Colonic mucosa (tissue), 4 donors: ENCODE results near the gene CASQ2. TPM values are rescaled to one million over a fixed set of nuclear protein-coding genes. Genes with fewer than 3 reads are reported as not detected.

Experiments used
- DNase-seq: peaks from one replicate; pipeline ENCODE4 v3.0.0-alpha.2; 2020
- H3K27ac ChIP-seq: fragments of 200-600 bp; one replicate; pipeline ENCODE4 v1.8.0; 2021
- H3K27me3 ChIP-seq: fragments of 200-600 bp; one replicate; pipeline ENCODE4 v1.8.0; 2021
- H3K36me3 ChIP-seq: fragments of 200-600 bp; one replicate; pipeline ENCODE4 v1.8.0; 2021
- H3K4me1 ChIP-seq: fragments of 200-600 bp; one replicate; pipeline ENCODE4 v1.8.0; 2021; ENCODE audit warnings: mild to moderate bottlenecking
- H3K4me3 ChIP-seq: fragments of 200-600 bp; one replicate; pipeline ENCODE4 v1.8.0; 2021
- H3K9ac ChIP-seq, 2 donors: one replicate each; pipeline ENCODE4 v1.7.0; 2013; ENCODE audit warnings: control low read depth in 2 of 2, low read depth in 2 of 2, low read length in 2 of 2
- H3K9me3 ChIP-seq: fragments of 200-600 bp; one replicate; pipeline ENCODE4 v1.8.0; 2021
- intact Hi-C: fragments of 100-400 bp; cut with DNase I; formaldehyde crosslinking; loops from one replicate; pipeline ENCODE4 v1.14.1; 2022
- total RNA-seq, 2 donors: library from RNA; stranded (reverse); fragmentation: NEBNext Ultra II Directional in 1 of 2; extraction: Animal tissue kit (Norgen Biotek cat#: 25700) in 1 of 2; gene quantifications; one replicate each; pipeline ENCODE4 v1.2.1, GENCODE V29; 2021
- TF ChIP-seq, protein P1 (sequence below): fragments of 200-600 bp; IDR thresholded peaks from one replicate; pipeline ENCODE4 v1.8.0; 2022; ENCODE audit warnings: antibody characterized with exemption, mild to moderate bottlenecking
- donor health status: healthy.
- donor health status: DM: no; HTN: no; CAD: no.
- donor health status: DM: no; HTN: no; CAD: no.

CASQ2 gene
- total RNA-seq, 2 donors from 2014 or later = 0.22 to 10.5 TPM

DNA sequence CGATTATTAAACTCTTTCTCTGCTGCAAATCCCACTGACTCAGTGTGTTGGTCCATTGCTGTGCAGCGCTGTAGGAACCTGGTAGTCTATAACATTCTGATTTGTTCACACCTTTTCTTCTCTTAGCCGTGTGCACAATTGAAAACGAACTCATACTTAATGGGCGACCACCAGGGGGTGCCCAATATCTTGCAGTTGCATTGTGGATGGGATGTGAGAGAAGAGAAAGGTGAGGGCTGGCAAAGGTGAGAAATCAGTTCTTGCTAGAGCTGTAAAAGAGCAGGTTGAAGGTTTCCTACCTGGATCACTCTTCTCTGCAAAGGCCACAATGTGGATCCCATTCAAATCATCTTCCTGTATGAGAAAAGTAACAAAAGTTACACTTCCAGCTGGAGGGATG is 51.0 kb downstream of the CASQ2 start:
- H3K27ac ChIP-seq = no peak overlapping the region
- intact Hi-C loops = no loop called here
- peak; percentile 32 for DNase-seq

DNA sequence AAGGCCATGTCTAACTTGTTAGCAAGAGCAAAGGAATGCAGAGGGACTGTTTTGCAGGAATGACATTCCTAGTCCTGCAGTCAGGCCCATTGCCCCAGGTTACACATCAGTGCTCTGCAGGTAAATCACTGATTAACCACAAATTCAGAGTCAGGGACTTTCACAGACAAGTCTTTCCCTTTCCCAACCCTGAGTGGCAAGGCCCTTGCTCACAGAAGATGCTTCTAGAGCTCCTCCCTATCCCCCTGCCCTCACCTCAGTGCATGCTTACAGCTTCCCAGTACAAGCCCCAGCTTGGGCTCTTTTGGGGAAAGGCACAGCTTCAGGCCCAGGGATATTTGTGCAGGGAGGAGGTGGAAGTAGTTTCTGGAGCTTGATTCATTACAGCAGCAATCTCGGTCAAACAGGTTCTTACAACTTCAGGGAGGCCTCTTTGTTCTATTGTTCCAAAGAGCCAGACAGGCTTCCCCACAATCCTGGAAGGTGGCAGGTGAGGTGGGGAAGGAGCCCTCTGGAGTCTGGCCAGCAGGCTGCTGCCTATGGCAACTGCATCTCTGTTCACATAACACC is 53.9 kb downstream of the CASQ2 start:
- Histone ChIP-seq H3K9ac (no peak overlapping the region), H3K4me3 (no peak overlapping the region), H3K9me3 (no peaks in the 10 kb centered on the region), H3K27me3 (no peaks in the 10 kb centered on the region), H3K4me1 (no peaks in the 10 kb centered on the region), H3K27ac (no peak overlapping the region), H3K36me3 (no peaks in the 10 kb centered on the region)
- peak; percentile 63 for DNase-seq
- TF ChIP-seq, protein P1, sequence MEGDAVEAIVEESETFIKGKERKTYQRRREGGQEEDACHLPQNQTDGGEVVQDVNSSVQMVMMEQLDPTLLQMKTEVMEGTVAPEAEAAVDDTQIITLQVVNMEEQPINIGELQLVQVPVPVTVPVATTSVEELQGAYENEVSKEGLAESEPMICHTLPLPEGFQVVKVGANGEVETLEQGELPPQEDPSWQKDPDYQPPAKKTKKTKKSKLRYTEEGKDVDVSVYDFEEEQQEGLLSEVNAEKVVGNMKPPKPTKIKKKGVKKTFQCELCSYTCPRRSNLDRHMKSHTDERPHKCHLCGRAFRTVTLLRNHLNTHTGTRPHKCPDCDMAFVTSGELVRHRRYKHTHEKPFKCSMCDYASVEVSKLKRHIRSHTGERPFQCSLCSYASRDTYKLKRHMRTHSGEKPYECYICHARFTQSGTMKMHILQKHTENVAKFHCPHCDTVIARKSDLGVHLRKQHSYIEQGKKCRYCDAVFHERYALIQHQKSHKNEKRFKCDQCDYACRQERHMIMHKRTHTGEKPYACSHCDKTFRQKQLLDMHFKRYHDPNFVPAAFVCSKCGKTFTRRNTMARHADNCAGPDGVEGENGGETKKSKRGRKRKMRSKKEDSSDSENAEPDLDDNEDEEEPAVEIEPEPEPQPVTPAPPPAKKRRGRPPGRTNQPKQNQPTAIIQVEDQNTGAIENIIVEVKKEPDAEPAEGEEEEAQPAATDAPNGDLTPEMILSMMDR = no peak
- intact Hi-C loops = no loop called here

More for the DNA sequence above, 51.0 kb downstream of the CASQ2 start:
- no peaks in the 10 kb centered on the region for H3K36me3 ChIP-seq
- H3K4me3 ChIP-seq = no peak overlapping the region
- H3K9me3 ChIP-seq = no peaks in the 10 kb centered on the region
- no peaks in the 10 kb centered on the region for H3K4me1 ChIP-seq
- TF ChIP-seq, protein P1 = peak; percentile 30
- no peaks in the 10 kb centered on the region for H3K27me3 ChIP-seq
- H3K9ac ChIP-seq = no peak overlapping the region

DNA sequence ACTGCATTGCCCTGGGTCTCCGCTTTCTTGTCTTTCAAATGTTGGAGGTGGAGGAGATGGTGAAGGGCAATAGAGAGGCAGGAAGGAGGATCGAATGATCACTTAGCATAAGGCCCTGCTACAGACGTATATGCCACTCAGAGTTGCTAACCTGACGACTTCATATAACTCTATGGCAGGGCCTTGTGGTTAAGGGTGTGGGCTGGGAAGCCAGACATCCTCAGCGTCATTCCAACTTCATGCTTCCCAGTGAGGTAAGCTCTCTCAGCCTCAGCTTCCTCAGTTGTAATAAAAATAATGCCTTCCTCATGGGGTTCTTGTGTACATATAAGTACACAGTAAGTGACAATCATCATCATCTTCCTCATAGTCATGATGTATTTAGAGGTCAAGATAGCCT is 54.6 kb downstream of the CASQ2 start:
- Histone ChIP-seq H3K9ac (no peak overlapping the region), H3K36me3 (no peaks in the 10 kb centered on the region), H3K27me3 (no peaks in the 10 kb centered on the region), H3K4me3 (no peak overlapping the region), H3K27ac (no peak overlapping the region), H3K9me3 (no peaks in the 10 kb centered on the region), H3K4me1 (no peaks in the 10 kb centered on the region)
- intact Hi-C loops = no loop called here
- TF ChIP-seq, protein P1 = no peak
- DNase-seq = no peak

DNA sequence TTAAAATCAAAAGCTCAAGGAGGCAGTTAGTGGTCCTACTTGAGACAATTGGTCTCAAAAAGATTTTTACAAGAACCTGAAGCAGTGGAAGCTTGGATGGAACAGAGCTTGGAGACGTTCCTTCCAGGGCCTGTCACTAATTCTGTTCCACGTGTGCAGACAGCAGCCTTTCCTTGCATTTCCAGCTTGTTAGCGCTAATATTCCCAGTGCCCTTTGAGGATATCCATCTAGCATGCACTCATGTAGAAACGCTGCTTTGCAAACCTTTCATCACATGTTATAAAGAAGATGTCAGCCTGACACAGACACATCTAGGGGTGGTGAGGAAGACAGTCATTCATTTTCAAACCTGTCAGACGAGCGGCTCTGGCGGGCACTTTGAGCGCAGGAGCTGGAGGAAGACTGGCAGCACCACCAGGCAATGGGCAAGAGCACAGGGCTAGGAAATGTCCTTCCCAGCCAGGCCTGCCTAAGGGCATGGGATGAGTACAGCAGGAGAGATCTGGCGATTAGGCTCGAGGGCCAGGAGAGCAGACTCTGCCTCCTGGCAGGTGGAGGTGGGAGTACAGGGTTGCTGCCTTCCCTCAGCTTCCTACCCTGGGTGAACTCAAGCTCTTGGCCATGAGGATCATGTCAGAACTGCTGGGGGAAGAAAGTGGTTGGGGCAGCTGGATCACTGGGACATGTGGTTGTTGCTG is 55.5 kb downstream of the CASQ2 start:
- H3K27me3 ChIP-seq = no peaks in the 10 kb centered on the region
- H3K36me3 ChIP-seq = no peaks in the 10 kb centered on the region
- H3K27ac ChIP-seq = no peak overlapping the region
- DNase-seq = no peak
- no peak overlapping the region for H3K9ac ChIP-seq
- intact Hi-C loops = no loop called here
- H3K9me3 ChIP-seq = no peaks in the 10 kb centered on the region
- H3K4me3 ChIP-seq = no peak overlapping the region
- no peaks in the 10 kb centered on the region for H3K4me1 ChIP-seq
- TF ChIP-seq, protein P1 = no peak

DNA sequence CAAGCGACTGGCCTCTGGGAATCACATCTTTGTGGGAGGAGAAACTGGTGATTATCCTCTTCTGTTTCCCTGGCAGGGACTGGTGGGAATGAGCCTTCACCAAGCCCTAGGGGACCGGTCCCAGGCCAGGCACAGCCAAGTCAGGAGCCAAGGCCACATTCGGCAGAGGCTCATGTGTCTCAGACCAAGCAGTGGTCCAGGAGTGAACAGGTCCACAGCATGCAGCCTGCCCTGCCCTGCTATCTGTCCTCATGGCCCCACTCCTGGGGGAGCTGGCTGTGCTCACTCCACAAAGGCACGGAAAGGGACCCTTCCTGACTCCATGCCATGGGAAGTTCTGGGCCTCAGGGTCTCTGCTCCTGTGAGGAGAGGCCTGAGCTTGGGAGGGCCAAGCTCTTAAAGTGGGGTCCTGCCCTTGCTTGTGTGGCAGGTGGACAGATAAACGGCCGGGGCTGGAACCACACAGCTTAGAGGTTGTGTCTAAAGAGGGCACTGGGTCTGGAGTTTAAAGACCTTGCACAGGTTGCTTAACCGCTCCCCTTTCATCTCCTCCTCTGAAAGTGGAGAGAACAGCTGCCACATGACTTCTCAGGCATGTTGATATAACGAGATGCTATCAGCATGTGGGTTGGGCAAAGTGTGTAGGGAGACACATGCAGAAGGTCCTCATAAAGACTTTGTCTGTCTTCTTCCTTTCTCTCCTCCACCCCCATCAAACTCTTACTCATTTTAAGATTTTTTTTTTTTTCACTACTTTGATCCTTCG is 57.5 kb downstream of the CASQ2 start:
- no peak overlapping the region for H3K4me3 ChIP-seq
- DNase-seq = no peak
- TF ChIP-seq, protein P1 = no peak
- H3K27ac ChIP-seq = no peak overlapping the region
- no peaks in the 10 kb centered on the region for H3K27me3 ChIP-seq
- no peaks in the 10 kb centered on the region for H3K4me1 ChIP-seq
- no peaks in the 10 kb centered on the region for H3K9me3 ChIP-seq
- H3K36me3 ChIP-seq = no peaks in the 10 kb centered on the region
- intact Hi-C loops = no loop called here
- no peak overlapping the region for H3K9ac ChIP-seq
